Natural killer cell (primary cell): ENCODE results near the gene ZNRD2. TPM values are rescaled to one million over a fixed set of nuclear protein-coding genes. Genes with fewer than 3 reads are reported as not detected.

Experiments used
- ATAC-seq, 3 donors: fragments of 150-1000 bp in 2 of 3; fragments of 200-7000 bp in 1 of 3; cut with Tn5 transposase; 1 replicate in 1 of 3; 2 replicates in 2 of 3; pipeline ENCODE4 v1.10.0; 2021; ENCODE audit warnings: mild to moderate bottlenecking in 2 of 3, moderate library complexity in 2 of 3
- DNase-seq, 2 donors: peaks; one replicate each; pipeline versions ENCODE4 v3.0.0 to v3.0.0-alpha.2; 2013 to 2021; ENCODE audit warnings: mixed read lengths in 1 of 2
- H3K27ac ChIP-seq: one replicate; pipeline ENCODE4 v1.5.1; 2013; ENCODE audit warnings: mild to moderate bottlenecking, low read length
- H3K27me3 ChIP-seq: one replicate; pipeline ENCODE4 v1.6.1; 2013; ENCODE audit warnings: low read length; ENCODE audit not compliant: control insufficient read depth, insufficient read depth
- H3K36me3 ChIP-seq: one replicate; pipeline ENCODE4 v1.6.1; 2013; ENCODE audit warnings: low read length; ENCODE audit not compliant: control insufficient read depth, insufficient read depth
- H3K4me1 ChIP-seq: one replicate; pipeline ENCODE4 v1.6.1; 2013; ENCODE audit warnings: low read length; ENCODE audit not compliant: control insufficient read depth, insufficient read depth
- H3K4me3 ChIP-seq: one replicate; pipeline ENCODE4 v1.5.1; 2013; ENCODE audit warnings: low read length
- H3K9me3 ChIP-seq: one replicate; pipeline ENCODE4 v1.6.1; 2013; ENCODE audit warnings: low read length; ENCODE audit not compliant: control insufficient read depth, insufficient read depth
- H3K27ac Mint-ChIP-seq, 2 donors: one replicate each; pipeline ENCODE4 v1.8.0; 2022; ENCODE audit warnings: mild to moderate bottlenecking in 2 of 2, mixed read lengths in 2 of 2, moderate library complexity in 1 of 2
- H3K27me3 Mint-ChIP-seq, 2 donors: one replicate each; pipeline ENCODE4 v1.8.0; 2022; ENCODE audit warnings: low read depth in 2 of 2, mixed read lengths in 2 of 2
- H3K36me3 Mint-ChIP-seq: one replicate; pipeline ENCODE4 v1.8.0; 2022; ENCODE audit warnings: mixed read lengths
- H3K4me1 Mint-ChIP-seq, 2 donors: one replicate each; pipeline ENCODE4 v1.8.0; 2022; ENCODE audit warnings: mixed read lengths in 2 of 2
- H3K4me3 Mint-ChIP-seq: one replicate; pipeline ENCODE4 v1.8.0; 2022; ENCODE audit warnings: mild to moderate bottlenecking, moderate library complexity, mixed read lengths
- H3K9me3 Mint-ChIP-seq, 2 donors: one replicate each; pipeline ENCODE4 v1.8.0; 2022; ENCODE audit warnings: mixed read lengths in 2 of 2
- CTCF ChIP-seq: fragments of 200-600 bp; IDR thresholded peaks from one replicate; pipeline ENCODE4 v1.8.0; 2022; ENCODE audit warnings: antibody characterized with exemption
- WGBS: methylation state at CpG from one replicate; pipeline ENCODE4 v1.1.7; 2013; ENCODE audit warnings: missing lambda C conversion rate; ENCODE audit not compliant: insufficient coverage; 5-methylcytosine and 5-hydroxymethylcytosine counted together
- intact Hi-C: fragments of 100-400 bp; cut with micrococcal nuclease; formaldehyde crosslinking; loops from one replicate; pipeline ENCODE4 v1.14.2; 2022
- total RNA-seq, 4 donors: library from RNA; stranded (reverse); fragments of 120-200 nt in 1 of 4; gene quantifications; one replicate each; pipeline versions ENCODE4 v1.2.3 to v1.2.4, GENCODE V29; 2013 to 2022

The ZNRD2 gene
- total RNA-seq, 3 donors from 2014 or later (not counting 1 experiment from before 2014, with no cell fraction given), result 40.9 to 64.1 (median 60.0) TPM

DNA sequence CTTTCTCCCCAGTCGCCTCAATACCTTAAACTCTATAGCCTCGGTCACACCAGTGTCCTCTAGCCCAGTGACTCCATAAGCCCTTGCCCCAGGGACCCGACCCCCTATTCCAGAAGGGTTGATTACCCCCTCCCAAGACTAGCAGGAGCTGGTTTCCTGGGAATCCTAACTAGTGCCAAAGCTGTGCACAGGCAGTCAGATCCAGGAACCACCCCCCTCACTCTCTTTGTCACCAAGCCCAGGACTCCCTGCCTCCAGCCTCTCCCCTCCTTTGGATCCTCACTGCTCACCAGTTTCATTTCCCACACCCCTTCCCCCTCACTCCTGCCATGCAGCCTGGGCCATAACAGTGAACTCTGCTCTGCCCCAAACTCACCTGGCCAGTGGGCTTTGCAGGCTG is 21.9 kb upstream of the ZNRD2 start:
- Histone ChIP-seq H3K27ac (no peak overlapping the region), H3K4me1 (peaks cover 50% of the 10 kb centered on the region), H3K27me3 (no peaks in the 10 kb centered on the region), H3K9me3 (no peaks in the 10 kb centered on the region), H3K36me3 (peaks cover 10% of the 10 kb centered on the region), H3K4me3 (no peak overlapping the region)
- no peaks in the 10 kb centered on the region for H3K36me3 Mint-ChIP-seq
- peak overlapping the region in 1 of 2 donors; percentile 65 for H3K27ac Mint-ChIP-seq
- TF ChIP-seq CTCF, result no peak
- peak overlapping the region; percentile 47 for H3K4me3 Mint-ChIP-seq
- WGBS, result 82% methylated on average over 3 of the region's 3 CpGs
- DNase-seq, result no peak
- H3K27me3 Mint-ChIP-seq, result no peaks in the 10 kb centered on the region
- intact Hi-C loops, result loop anchor here (10.0 kb wide), 1 partner anchor 436 kb away; no protein-coding TSS in a partner anchor
- ATAC-seq, result no peak
- peaks cover 33 to 65% of the 10 kb centered on the region in 2 donors for H3K4me1 Mint-ChIP-seq
- H3K9me3 Mint-ChIP-seq, result no peaks in the 10 kb centered on the region

DNA sequence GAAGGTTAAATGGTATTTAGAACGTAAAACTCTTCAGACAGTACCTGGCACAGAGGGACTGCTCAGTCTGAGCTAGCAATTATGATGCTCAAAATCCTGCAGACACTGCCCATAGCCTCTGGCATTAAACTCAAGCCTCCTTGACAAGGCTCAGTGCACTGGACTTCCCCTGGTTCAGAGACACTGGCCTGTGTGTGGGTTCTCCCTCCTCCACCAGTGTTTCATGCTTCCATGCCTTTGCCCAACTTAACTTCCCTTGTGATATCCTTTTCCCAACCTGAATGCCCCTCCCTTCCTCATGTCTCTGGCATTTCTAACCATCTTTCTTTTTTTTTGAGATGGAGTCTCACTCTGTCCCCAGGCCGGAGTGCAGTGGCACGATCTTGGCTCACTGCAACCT is 21.2 kb upstream of the ZNRD2 start:
- H3K4me3 ChIP-seq, result no peak overlapping the region
- H3K9me3 ChIP-seq, result no peaks in the 10 kb centered on the region
- H3K36me3 Mint-ChIP-seq, result no peaks in the 10 kb centered on the region
- H3K4me1 ChIP-seq, result peaks cover 57% of the 10 kb centered on the region
- H3K9me3 Mint-ChIP-seq, result no peaks in the 10 kb centered on the region
- 94% methylated on average over 3 of the region's 3 CpGs for WGBS
- intact Hi-C loops, result loop anchor here (10.0 kb wide), 1 partner anchor 436 kb away; no protein-coding TSS in a partner anchor
- peak overlapping the region in 1 of 2 donors; percentile 65 for H3K27ac Mint-ChIP-seq
- no peaks in the 10 kb centered on the region for H3K27me3 ChIP-seq
- DNase-seq, result no peak
- peaks cover 10% of the 10 kb centered on the region for H3K36me3 ChIP-seq
- no peak for ATAC-seq
- H3K4me1 Mint-ChIP-seq, result peaks cover 33 to 61% of the 10 kb centered on the region in 2 donors
- H3K27me3 Mint-ChIP-seq, result no peaks in the 10 kb centered on the region
- peak overlapping the region; percentile 37 for H3K4me3 Mint-ChIP-seq
- TF ChIP-seq CTCF, result no peak
- H3K27ac ChIP-seq, result no peak overlapping the region

DNA sequence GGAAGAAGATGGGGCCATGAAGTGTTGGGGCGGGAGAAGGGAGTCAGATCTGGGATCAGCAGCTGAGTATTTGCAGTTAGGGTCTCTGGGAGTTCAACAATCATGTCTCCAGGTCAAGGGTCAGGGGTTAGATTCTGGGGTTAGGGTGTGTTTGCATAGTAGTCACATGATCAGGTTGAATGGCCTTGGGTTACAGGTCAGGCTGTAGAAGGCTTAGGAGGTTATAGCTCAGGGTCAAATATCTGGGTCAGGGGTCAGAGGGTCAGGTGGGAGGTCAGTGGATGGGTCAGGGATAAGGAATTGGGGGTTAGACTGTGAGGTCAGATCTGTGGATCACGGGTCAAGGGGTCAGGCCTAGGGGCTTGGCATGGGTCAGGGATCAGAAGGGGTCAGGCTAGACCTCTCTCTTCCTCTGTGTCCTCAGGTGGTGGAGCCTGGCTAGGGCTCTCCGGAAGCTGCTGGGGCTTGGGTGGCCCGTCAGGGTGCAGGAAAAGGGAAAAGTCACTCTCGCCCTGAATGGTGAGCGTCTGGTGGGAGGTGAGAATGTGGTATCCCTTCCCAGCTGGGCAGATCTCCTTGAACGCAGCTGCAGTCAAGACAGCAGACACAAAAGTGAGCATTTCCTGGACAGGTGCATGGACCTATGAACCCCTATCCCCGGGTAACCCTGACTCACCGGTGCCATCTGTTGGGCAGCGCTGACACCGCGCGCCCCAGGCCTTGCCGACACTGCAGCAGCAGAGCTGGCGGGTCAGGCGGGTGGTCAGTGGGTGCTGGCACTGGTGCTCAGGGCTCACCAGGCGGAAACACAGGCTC is 18.5 kb upstream of the ZNRD2 start:
- H3K9me3 ChIP-seq, result no peaks in the 10 kb centered on the region
- peak; percentile 20 for TF ChIP-seq CTCF
- peak; percentile 52 to 80 for DNase-seq
- no peaks in the 10 kb centered on the region for H3K36me3 Mint-ChIP-seq
- peak; percentile 44 to 64 (median 50) for ATAC-seq
- no peak overlapping the region for H3K27ac ChIP-seq
- peaks cover 46 to 63% of the 10 kb centered on the region in 2 donors for H3K4me1 Mint-ChIP-seq
- peak overlapping the region; percentile 60 to 64 for H3K27ac Mint-ChIP-seq
- 53% methylated on average over 17 of the region's 17 CpGs for WGBS
- no peaks in the 10 kb centered on the region for H3K27me3 ChIP-seq
- H3K36me3 ChIP-seq, result peaks cover 10% of the 10 kb centered on the region
- H3K4me3 ChIP-seq, result no peak overlapping the region
- no peaks in the 10 kb centered on the region for H3K9me3 Mint-ChIP-seq
- H3K4me3 Mint-ChIP-seq, result peak overlapping the region; percentile 28
- intact Hi-C loops, result no loop called here
- H3K4me1 ChIP-seq, result peaks cover 73% of the 10 kb centered on the region
- H3K27me3 Mint-ChIP-seq, result no peaks in the 10 kb centered on the region
